DOHH2 (cell line): Measurements from ENCODE around the gene WDR13.

ENCODE experiments used
- CTCF ChIP-seq: fragments of 200-600 bp; sonication (generic); IDR thresholded peaks from one replicate; pipeline ENCODE4 v1.5.1; 2014; ENCODE audit warnings: antibody characterized with exemption, mild to moderate bottlenecking, low read depth, low read length; ENCODE audit not compliant: poor library complexity, severe bottlenecking
- EZH2phosphoT487 ChIP-seq: fragments of 200-600 bp; sonication (generic); IDR thresholded peaks from 2 replicates; pipeline ENCODE4 v1.6.1; 2017; ENCODE audit warnings: borderline replicate concordance, mild to moderate bottlenecking, antibody characterized with exemption, low read length, moderate library complexity, mixed read lengths

GRCh38 chrX:48559636-48560035 is 37.7 kb upstream of the WDR13 start:
- TF ChIP-seq CTCF = no peak
- TF ChIP-seq EZH2phosphoT487 = no peak
